WTC11 (cell line): ENCODE results near the gene ZNF514.

Source experiments
- CREB1 ChIP-seq: sonication (generic); formaldehyde crosslinking; IDR thresholded peaks from 2 replicates; pipeline ENCODE4 v1.8.0; 2023; ENCODE audit warnings: mild to moderate bottlenecking, missing genetic modification reagents
- CTCF ChIP-seq: fragments of 200-600 bp; IDR thresholded peaks from 2 replicates; pipeline ENCODE4 v1.8.0; 2022; ENCODE audit warnings: antibody characterized with exemption
- E2F4 ChIP-seq: sonication (generic); formaldehyde crosslinking; IDR thresholded peaks from 2 replicates; pipeline ENCODE4 v1.8.1; 2022; ENCODE audit warnings: low read depth, mild to moderate bottlenecking, moderate library complexity, missing genetic modification reagents, borderline replicate concordance
- ESRRA ChIP-seq: sonication (generic); formaldehyde crosslinking; IDR thresholded peaks from 2 replicates; pipeline ENCODE4 v1.8.1; 2022; ENCODE audit warnings: mild to moderate bottlenecking, missing genetic modification reagents, borderline replicate concordance
- FOXP4 ChIP-seq: sonication (generic); formaldehyde crosslinking; IDR thresholded peaks from 2 replicates; pipeline ENCODE4 v1.8.0; 2022; ENCODE audit warnings: mild to moderate bottlenecking, missing genetic modification reagents
- MYBL2 ChIP-seq: sonication (generic); formaldehyde crosslinking; IDR thresholded peaks from 2 replicates; pipeline ENCODE4 v1.8.1; 2023; ENCODE audit warnings: mild to moderate bottlenecking, moderate library complexity, missing genetic modification reagents
- NR3C1 ChIP-seq: sonication (generic); formaldehyde crosslinking; conservative IDR thresholded peaks from 2 replicates; pipeline ENCODE4 v1.8.1; 2023; ENCODE audit warnings: low read depth, mild to moderate bottlenecking, missing genetic modification reagents
- PREB ChIP-seq: sonication (generic); formaldehyde crosslinking; IDR thresholded peaks from 2 replicates; pipeline ENCODE4 v1.8.1; 2022; ENCODE audit warnings: mild to moderate bottlenecking, missing genetic modification reagents, moderate library complexity, borderline replicate concordance
- RORB ChIP-seq: fragments of 250-450 bp; sonication (Bioruptor Pico); IDR thresholded peaks from 2 replicates; pipeline ENCODE4 v1.9.0; 2021; ENCODE audit warnings: mild to moderate bottlenecking
- STAT6 ChIP-seq: sonication (generic); formaldehyde crosslinking; conservative IDR thresholded peaks from 2 replicates; pipeline ENCODE4 v1.8.1; 2023; ENCODE audit warnings: mild to moderate bottlenecking, low read depth, missing genetic modification reagents, moderate library complexity
- USF2 ChIP-seq: sonication (generic); formaldehyde crosslinking; IDR thresholded peaks from 2 replicates; pipeline ENCODE4 v1.8.1; 2023; ENCODE audit warnings: mild to moderate bottlenecking, missing genetic modification reagents, moderate library complexity
- ZNF121 ChIP-seq: sonication (generic); formaldehyde crosslinking; IDR thresholded peaks from 2 replicates; pipeline ENCODE4 v1.8.0; 2023; ENCODE audit warnings: missing genetic modification reagents

GRCh38 chr2:95109260-95109659 lies 50.4 kb downstream of the ZNF514 start:
- no peak for TF ChIP-seq ESRRA (CRISPR knock-in tag)
- no peak for TF ChIP-seq CTCF
- no peak for TF ChIP-seq RORB (CRISPR knock-in tag)
- TF ChIP-seq STAT6 (CRISPR knock-in tag): no peak
- TF ChIP-seq FOXP4: no peak
- TF ChIP-seq MYBL2 (CRISPR knock-in tag): no peak
- no peak for TF ChIP-seq NR3C1
- no peak for TF ChIP-seq E2F4 (CRISPR knock-in tag)
- TF ChIP-seq USF2: no peak
- TF ChIP-seq CREB1 (CRISPR knock-in tag): no peak
- no peak for TF ChIP-seq PREB (CRISPR knock-in tag)
- TF ChIP-seq ZNF121 (CRISPR knock-in tag): no peak
